Occipital lobe (tissue), 2 donors: ENCODE results near the gene ORAI3. TPM values are rescaled to one million over a fixed set of nuclear protein-coding genes. Genes with fewer than 3 reads are reported as not detected.

ENCODE experiments used
- DNase-seq: peaks from one replicate; lab custom pipeline; 2025; lab: John Stamatoyannopoulos, UW
- total RNA-seq: library from RNA; depleted of rRNA; stranded (reverse); fragments of >200 nt; gene quantifications from one replicate; pipeline ENCODE4 v1.2.3, GENCODE V29; 2014

ORAI3 gene
- total RNA-seq, 1 donor from 2014 or later = 5.5 TPM

DNA sequence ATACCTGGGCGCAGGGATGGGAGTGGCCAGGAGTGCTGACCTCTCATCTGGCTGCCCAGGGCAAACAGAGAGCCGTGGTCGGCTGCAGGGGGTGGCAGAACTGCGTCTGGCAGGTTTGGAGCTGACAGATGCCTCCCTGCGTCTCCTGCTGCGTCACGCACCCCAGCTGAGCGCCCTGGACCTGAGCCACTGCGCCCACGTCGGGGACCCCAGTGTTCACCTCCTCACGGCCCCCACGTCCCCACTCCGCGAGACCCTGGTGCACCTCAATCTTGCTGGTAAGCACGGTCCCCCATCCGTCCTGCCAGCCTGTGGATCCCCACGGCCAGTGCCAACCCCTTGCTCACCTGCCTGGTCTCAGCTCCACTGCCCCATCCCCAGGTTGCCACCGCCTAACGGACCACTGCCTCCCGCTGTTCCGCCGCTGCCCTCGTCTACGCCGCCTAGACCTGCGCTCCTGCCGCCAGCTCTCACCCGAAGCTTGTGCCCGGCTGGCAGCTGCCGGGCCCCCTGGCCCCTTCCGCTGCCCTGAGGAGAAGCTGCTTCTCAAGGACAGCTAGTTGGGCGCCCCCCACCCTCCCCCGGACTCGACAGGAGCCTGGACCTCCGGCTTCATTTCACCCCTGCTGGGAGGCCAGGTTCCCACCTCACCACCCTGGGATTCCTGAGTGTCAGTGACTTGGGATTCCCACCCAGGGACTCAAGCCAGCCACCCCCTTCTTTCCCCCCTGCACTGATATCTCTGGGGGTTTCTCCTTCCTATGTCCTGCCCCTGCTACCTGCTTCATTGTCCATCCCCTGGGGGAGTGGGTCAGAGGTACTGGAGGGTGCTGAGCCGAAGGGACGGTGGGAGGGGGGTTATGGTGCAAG lies 2.0 kb upstream of the ORAI3 start:
- DNase-seq = no peak

DNA sequence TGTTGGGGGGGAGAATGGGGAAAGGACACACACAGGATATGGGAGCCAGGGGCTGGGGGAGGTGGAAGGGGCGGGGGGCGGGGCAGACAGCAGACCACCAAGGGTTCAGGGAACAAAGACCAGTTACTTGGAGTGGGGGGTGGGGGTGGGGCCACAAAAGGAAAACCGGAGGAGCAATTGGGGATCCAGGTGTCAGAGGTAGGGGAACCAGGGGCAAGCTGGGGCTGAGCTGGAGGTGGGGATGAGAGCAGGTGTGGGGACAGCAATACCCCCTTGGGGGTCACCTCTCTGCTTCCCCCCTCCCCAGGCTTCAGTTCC lies 1.4 kb upstream of the ORAI3 start:
- DNase-seq = no peak

DNA sequence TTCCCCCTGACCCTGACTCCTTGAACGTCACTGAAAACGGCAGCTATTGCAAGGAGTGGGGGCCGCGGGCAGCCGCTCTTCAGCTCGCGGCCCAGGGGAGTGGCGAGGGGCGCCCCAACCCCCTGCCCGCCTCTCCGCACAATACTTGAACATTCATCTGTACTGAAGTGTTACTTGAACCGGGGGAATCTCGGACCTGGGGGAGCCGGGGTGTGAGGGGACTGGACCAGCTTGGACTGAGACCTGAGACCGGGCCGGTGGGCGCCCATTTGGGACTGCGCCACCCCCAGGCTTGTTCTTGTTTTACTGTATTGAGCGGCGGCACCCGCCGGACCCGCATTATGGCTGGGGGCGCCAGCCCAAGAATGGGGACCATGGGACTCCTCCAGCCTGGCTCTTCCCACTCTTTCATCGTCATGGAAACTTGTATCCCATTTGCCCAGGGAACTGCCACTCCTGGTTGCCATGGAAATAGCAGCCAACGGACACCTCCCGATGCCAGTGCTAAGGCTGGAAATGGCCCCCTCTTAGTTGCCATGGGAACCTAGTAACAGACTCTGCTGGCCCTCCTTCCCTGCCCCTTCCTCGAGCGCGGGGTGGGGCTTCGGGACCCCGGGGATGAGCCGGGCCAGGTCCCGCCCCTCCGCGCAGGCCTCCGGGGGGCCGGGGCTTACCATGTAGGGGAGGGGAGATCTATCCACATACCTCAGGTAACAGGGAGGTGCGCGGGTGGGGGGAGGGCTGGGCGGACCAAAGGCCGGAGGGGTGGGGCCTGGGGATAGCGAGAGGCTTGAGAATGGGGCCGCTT lies 805 bp upstream of the ORAI3 start:
- peak; percentile 93 for DNase-seq

DNA sequence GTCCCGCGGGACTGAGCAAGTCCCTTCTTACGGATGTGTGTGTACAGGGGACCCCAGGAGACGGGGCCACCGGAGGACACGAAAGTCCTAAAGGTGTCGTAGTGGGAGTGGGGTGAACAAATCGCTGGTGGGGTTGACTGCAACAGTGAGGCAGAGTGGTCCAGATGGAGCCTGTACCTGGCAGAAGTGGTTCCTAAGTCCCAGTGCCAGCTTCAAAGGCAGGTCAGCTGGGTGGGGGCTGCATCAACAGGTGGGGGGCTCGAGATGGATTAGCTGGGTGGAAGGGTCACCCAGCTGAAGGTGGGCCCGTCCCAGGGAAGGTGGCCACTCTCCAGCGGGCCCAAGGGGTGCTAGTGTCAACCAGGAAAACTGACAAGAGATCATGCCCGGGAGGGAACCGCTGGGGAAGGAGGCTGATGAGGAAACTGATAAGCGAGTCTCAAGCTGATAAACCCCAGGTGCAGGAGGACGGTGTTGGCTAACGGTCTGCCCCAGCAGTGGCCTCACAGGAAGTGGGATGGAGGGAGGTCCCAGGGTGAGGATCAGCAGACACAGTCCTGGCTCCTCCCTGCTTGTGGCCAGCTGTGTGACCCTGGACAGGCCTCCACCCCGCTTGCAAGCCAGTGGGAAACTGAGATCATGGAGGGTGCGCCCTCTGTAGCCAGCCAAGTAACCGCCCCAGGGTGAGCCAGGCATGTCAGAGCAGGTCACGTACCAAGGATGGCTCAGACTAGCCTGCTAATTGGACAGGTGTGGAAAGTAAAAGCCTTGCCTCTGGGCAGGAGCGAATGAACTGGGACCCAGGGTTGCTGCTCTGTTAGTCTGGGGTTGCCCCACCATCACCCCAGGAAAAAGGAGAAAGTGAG lies 1.0 kb downstream of the ORAI3 start:
- peak; percentile 31 for DNase-seq

DNA sequence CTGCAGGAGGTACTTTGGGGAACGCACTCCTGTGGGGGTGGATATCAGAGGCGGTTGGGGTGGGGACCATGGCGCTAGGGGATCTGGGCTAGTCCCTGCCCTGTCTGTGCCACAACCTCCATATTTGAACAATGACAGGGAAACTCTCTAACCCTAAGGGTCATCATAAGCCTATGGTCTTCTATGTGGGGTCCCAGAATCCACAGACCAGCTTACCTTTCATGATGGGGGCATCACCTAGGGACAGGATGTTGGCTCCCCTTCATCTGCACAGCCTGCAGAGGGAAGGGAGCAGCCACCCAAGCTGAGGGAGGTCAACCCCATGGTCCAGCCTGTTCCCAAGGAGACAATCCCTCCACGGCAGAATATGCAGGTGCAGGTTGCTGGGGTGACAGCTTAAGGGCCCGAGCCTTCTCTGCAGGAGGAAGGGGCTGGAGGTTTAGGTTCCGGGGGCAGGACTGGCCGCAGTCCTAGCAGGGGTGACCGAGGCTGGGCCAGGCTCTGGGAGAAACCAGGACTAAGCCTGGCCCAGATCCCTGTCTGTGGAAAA lies 1.7 kb downstream of the ORAI3 start:
- DNase-seq = no peak

DNA sequence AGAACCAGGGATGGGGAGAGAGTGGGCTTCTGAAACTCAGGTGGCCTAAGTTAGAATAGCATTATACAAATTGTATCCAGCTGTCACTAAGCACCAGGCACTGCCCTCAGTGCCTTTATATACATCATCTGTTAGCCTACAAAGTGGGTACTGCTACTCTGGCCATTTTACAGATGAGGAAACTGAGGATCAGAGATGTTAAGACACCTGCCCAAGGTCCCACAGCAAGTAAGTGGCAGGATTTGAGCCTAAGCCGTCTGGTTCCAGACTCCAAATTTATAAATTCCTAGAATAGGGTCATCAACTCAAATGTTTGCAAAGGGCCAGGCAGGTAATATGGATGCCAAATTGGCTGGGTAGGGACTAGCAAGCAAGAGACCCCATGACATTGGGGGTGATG lies 2.3 kb downstream of the ORAI3 start:
- DNase-seq = no peak

DNA sequence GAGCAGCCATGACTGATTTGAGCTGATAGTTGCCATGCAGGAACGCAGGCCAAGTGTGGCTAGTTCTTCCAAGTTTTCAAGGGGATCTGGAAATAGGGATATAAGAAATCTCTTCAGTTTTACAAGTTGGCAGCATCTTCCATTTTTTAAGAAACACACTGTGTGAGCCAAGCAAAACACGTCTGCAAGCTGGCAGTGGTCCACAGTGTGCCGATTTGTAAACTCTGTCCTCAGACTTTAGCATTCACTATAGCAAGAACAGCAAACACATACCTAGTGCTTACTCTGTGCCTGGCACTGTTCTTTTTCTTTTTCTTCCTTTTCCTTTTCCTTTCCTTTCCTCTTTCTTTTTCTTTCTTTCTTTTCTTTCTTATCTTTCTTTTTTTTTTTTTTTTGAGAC lies 2.9 kb downstream of the ORAI3 start:
- DNase-seq = no peak

DNA sequence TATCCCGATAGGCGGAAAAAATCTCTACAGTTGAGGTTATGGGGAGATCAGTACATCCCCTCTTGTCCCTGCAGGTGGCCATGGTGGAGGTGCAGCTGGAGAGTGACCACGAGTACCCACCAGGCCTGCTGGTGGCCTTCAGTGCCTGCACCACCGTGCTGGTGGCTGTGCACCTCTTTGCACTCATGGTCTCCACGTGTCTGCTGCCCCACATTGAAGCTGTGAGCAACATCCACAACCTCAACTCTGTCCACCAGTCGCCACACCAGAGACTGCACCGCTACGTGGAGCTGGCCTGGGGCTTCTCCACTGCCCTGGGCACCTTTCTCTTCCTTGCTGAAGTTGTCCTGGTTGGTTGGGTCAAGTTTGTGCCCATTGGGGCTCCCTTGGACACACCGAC lies 4.2 kb downstream of the ORAI3 start:
- DNase-seq = no peak

DNA sequence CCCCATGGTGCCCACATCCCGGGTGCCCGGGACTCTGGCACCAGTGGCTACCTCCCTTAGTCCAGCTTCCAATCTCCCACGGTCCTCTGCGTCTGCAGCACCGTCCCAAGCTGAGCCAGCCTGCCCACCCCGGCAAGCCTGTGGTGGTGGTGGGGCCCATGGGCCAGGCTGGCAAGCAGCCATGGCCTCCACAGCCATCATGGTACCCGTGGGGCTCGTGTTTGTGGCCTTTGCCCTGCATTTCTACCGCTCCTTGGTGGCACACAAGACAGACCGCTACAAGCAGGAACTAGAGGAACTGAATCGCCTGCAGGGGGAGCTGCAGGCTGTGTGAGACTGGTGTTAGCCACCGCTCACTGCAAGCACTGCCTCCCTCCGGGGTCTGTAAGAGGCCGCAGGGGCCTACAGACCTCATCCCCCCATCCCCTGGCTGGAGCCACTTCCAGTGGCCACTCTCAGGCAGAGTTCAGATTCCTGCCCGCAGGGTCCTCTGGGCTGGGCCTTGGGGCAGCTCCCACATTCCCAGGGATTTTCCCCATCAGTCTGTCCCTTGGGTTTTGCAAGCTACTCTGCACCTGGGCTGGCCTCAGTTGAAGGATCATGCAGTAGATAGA lies 4.8 kb downstream of the ORAI3 start:
- DNase-seq = peak; percentile 43

DNA sequence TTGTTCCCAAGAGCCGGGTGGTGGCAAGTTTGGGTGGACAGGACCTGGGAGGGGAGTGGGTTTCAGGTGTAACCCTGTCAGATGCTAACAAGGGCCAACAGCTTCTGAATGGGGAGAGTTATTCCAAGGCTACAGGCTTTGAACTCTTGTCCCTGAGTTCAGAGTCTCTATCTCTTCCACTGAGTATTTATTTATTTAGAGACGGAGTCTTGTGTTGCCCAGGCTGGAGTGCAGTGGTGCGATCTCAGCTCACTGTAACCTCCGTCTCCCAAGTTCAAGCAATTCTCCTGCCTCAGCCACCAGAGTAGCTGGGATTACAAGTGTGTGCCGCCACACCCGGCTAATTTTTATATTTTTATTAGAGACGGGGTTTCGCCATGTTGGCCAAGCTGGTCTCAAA lies 6.1 kb downstream of the ORAI3 start:
- DNase-seq = no peak

DNA sequence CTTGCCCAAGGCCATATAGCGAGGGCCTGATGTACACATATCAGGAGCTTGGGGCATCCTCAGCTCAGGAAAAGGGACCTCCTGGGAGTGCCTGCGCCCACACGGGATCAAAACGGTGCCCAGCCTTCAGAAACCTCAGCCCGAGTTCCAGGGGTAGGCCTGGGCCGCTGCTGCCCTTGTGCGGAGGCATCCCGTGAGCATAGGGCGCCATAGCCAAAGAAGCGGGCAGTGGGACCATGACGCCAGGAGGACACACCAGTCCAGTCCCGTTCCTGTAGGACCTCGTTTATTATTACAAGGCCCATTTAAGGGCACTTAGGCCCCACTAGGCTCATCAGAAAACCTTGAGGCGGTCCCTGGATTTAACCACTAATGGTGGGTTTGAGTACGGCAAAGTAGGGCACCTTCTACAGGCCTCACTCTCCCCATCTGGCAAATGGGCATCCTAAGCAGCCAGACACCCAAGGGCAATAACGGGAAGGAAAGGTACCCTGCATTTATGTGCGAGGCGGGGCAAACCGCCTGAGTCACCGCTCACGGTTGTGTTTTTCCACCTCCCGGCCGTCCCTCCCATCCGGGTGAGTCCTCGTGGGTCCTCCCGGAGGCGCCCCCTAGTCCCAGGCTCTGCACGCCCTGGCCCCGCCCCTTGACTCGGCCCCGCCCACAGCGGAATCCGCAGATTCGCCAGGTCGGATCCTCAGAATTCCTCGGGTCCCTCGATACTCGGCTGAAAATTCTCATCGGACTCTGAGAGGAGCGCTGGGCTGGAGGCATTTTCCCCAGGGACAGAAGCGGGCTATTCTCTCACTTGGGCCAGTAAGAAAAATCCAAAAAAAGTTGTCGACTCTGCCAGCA lies 8.0 kb downstream of the ORAI3 start:
- peak; percentile 57 for DNase-seq

DNA sequence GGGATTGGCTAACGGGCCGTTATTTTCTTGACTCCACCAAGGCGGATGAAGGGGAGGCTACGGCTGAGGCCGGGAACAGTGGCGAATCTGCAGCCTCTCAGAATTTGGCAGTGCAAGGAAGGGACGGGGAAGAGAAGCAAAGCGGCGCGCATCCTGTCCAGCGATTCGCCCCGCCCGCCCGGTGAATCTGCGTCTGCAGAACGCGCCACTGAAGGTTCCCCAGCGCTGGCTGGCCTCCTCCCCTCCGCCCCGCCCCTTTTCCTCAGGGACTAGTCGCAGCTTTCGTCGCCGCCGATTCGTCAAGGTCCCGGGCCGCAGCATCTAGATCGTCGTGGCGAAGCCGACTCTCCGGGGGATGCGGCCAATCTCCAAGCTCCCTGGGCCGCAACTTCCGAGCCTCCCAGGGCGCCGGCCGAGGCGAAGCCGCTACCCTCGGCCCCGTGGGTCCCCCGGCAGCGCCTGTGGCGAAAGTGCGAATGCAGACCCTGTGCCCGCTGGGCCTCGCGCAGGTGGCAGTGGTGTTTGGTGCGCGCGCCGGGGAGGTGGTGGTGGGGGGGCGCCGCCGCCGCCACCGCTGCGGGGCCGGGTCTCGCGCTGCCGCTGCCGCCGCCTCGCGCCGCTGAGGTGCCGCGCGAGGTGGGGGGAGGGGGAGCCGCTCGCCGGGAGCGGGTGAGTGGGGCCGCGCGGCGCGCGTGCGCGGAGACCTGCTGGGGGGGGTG lies 8.7 kb downstream of the ORAI3 start, which contains the start of gene SETD1A:
Gene SETD1A (plus strand): TSS at position 299 of the 719 bp plus-strand sequence. CDS start 978 bp downstream, outside the sequence.
- DNase-seq = peak; percentile 92

DNA sequence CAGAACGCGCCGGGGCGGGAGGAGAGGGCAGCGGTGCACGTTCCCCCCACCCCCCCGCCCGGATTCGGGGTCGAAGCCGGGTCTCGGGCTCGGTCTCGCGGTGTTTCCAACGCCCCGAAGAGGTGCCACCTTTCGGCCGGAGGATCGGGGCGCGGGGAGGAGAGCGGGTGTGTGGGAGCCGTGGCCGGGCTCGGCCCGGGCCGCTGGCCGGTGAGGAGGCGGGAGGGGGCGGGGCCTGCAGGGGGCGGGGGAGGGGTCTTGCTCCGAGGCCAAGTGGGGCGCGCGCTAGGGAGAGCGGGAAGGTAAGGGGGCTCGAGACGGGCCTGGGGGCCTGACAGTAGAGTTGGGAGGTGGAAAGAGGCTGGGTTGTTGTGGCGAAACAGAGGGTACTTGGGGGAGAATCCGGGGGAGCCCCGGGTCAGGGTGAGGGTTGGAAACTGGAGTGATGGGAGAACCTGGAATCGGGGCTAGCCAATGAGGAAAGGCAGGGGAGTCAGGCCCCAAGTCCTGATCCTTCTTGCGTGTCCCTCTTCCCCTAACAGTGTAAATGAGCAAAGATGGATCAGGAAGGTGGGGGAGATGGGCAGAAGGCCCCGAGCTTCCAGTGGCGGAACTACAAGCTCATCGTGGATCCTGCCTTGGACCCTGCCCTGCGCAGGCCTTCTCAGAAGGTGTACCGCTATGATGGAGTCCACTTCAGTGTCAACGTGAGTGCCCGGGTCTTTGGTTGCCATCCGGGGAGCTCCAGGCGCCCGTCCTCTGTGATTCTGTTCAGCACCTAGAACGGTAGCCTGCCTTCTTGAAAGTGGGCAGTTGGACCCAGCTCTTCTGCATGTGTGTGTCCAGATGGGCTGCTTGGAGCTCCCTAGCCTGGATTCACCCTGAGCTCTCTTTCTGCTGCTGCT lies 9.6 kb downstream of the ORAI3 start:
- DNase-seq = peak; percentile 48

DNA sequence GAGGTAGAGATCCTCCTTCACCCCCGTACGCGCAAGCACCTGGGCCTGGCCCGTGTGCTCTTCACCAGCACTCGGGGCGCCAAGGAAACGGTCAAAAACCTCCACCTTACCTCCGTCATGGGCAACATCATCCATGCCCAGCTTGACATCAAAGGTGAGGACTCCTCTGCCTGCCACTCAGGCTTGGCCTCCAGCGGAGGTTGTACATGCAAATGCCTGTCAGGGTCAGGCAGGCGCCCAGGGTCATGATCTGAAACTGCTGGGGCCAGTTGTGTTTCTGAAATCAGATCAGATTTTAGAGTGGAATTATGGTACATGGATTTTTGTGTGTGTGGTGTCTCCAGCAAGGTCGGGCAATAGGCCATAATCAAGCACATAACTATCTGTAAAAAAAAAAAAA lies 12.5 kb downstream of the ORAI3 start:
- no peak for DNase-seq

DNA sequence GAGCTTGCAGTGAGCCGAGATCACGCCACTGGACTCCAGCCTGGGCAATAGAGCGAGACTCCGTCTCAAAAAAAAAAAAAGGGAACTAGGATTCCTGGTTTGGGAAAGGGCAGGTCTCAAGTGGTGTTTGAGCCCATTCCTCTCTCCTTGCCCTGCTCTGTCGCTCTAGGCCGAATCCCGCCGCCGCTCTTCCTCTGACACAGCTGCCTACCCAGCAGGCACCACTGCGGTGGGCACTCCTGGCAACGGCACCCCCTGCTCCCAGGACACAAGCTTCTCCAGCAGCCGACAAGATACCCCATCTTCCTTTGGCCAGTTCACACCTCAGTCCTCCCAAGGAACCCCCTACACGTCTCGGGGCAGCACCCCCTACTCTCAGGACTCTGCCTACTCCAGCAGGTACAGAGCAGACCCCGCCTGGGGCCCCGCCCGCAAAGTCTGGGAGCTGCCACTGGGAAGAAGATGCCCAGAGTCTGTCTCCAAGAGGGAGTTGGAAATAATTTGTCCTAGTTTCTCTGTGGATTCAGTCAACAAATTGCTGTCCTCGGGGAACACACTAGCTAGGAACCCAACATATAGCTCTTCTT lies 15.2 kb downstream of the ORAI3 start:
- no peak for DNase-seq

DNA sequence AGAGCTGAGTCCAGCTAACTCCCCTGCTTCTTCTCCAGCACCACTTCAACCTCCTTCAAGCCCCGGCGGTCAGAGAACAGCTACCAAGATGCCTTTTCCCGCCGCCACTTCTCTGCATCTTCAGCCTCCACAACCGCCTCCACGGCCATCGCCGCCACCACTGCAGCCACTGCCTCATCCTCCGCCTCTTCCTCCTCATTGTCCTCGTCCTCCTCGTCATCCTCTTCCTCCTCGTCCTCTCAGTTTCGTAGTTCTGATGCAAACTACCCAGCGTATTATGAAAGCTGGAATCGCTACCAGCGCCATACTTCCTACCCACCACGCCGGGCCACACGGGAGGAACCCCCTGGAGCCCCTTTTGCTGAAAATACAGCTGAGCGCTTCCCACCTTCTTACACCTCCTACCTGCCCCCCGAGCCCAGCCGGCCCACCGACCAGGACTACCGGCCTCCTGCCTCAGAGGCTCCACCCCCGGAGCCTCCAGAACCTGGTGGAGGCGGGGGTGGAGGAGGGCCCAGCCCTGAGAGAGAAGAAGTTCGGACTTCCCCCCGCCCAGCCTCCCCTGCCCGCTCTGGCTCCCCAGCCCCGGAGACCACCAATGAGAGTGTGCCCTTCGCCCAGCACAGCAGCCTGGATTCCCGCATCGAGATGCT lies 15.8 kb downstream of the ORAI3 start:
- DNase-seq = no peak

DNA sequence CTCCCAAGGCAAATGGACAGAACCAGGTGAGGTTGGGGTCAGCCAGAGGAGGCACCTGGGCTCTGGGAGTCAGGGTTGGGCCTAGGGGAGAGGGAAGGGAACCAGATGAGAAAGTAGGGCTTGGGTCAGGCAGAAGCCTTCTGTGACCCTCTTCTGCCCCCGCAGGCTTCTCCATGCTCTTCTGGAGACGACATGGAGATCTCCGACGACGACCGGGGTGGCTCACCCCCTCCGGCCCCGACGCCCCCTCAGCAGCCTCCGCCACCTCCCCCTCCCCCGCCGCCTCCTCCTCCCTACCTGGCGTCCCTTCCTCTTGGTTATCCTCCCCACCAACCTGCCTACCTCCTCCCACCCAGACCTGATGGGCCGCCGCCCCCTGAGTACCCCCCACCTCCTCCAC lies 16.6 kb downstream of the ORAI3 start:
- DNase-seq = no peak
